Kidney epithelial cell (primary cell): Measurements from ENCODE around the gene THEMIS. TPM values are rescaled to one million over a fixed set of nuclear protein-coding genes. Genes with fewer than 3 reads are reported as not detected.

Experiments
- DNase-seq: peaks from one replicate; pipeline ENCODE4 v3.0.0-alpha.2; 2010; ENCODE audit warnings: low read depth
- H3K27me3 ChIP-seq: 2 replicates; pipeline ENCODE4 v1.6.0; 2011; ENCODE audit warnings: low read length; ENCODE audit not compliant: control insufficient read depth, insufficient read depth
- H3K36me3 ChIP-seq: 2 replicates; pipeline ENCODE4 v1.5.1; 2011; ENCODE audit warnings: low read length; ENCODE audit not compliant: control insufficient read depth, insufficient read depth
- H3K4me3 ChIP-seq: 2 replicates; pipeline ENCODE4 v1.5.1; 2011; ENCODE audit warnings: low read depth, mild to moderate bottlenecking, control low read depth, low read length
- CTCF ChIP-seq: IDR thresholded peaks from 2 replicates; pipeline ENCODE4 v1.5.1; 2011; ENCODE audit warnings: mild to moderate bottlenecking, moderate library complexity, low read length, control low read depth, inconsistent platforms; ENCODE audit not compliant: insufficient read depth, poor library complexity, severe bottlenecking
- total RNA-seq: library from RNA; depleted of rRNA; stranded (reverse); fragments of >200 nt; gene quantifications from 2 replicates; pipeline ENCODE4 v1.2.3, GENCODE V29; 2015

Gene THEMIS
- total RNA-seq, 1 donor from 2014 or later, result not detected

- Histone ChIP-seq H3K36me3 (no peaks in the 10 kb centered on the region), H3K4me3 (no peak overlapping the region), H3K27me3 (no peaks in the 10 kb centered on the region)
- TF ChIP-seq CTCF, result no peak
- no peak for DNase-seq
Measured at GRCh38 chr6:127833336-127833735, 67.5 kb downstream of the THEMIS start.

- no peak for TF ChIP-seq CTCF
Measured at GRCh38 chr6:127832381-127832780, 68.5 kb downstream of the THEMIS start.

GRCh38 chr6:127824061-127824460 is 76.8 kb downstream of the THEMIS start:
- no peak for TF ChIP-seq CTCF
- H3K36me3 ChIP-seq, result no peaks in the 10 kb centered on the region
- no peaks in the 10 kb centered on the region for H3K27me3 ChIP-seq
- H3K4me3 ChIP-seq, result no peak overlapping the region
- no peak for DNase-seq

More at GRCh38 chr6:127832381-127832780, 68.5 kb downstream of the THEMIS start:
- DNase-seq, result no peak
- Histone ChIP-seq H3K27me3 (no peaks in the 10 kb centered on the region), H3K36me3 (no peaks in the 10 kb centered on the region), H3K4me3 (no peak overlapping the region)

- no peak for DNase-seq
- Histone ChIP-seq H3K27me3 (no peaks in the 10 kb centered on the region), H3K36me3 (no peaks in the 10 kb centered on the region), H3K4me3 (no peak overlapping the region)
- no peak for TF ChIP-seq CTCF
Measured at GRCh38 chr6:127821431-127821830, 79.4 kb downstream of the THEMIS start.

GRCh38 chr6:127818149-127818548 is 82.7 kb downstream of the THEMIS start:
- DNase-seq, result no peak
- no peak for TF ChIP-seq CTCF
- H3K4me3 ChIP-seq, result no peak overlapping the region
- H3K27me3 ChIP-seq, result no peaks in the 10 kb centered on the region
- no peaks in the 10 kb centered on the region for H3K36me3 ChIP-seq

GRCh38 chr6:127816643-127817042 is 84.2 kb downstream of the THEMIS start:
- H3K27me3 ChIP-seq, result no peaks in the 10 kb centered on the region

More at GRCh38 chr6:127816643-127817042, 84.2 kb downstream of the THEMIS start:
- Histone ChIP-seq H3K4me3 (no peak overlapping the region), H3K36me3 (no peaks in the 10 kb centered on the region)
- DNase-seq, result no peak
- no peak for TF ChIP-seq CTCF
